ENCODE measurements around the gene NFE2L2.

The NFE2L2 gene

DNA sequence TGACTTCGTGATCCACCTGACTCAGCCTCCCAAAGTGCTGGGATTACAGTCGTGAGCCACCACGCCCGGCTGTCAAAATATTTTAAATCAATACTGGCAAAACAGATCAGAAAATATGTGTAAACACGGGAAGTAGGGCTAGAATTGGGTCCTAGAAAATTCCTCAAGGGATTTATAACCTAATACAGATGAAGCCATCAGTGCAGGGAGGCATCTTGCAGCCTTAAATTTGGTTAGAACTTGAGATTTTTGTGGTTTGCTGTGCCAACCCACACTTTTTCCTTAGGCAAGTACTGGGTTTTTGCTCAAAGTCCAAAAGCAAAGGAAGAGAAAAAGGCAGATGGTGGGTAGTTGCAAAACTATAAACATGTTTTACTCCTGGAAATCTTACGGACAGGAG is 33.7 kb upstream of the NFE2L2 start:
- Histone ChIP-seq H3K27ac (peak overlapping the region; percentile 72), H3K9ac (ENCODE audit: insufficient read length) (peak overlapping the region; percentile 2), H3K9me3 (ENCODE audit: low read depth, low read length) (no peaks in the 10 kb centered on the region), H3K4me3 (peak overlapping the region; percentile 55), H3K36me3 (ENCODE audit: insufficient read depth, low read length) (no peaks in the 10 kb centered on the region)
- TF ChIP-seq EZH2 (IDR thresholded peaks at IDR 0.05) (no peak), FOXP2 (optimal IDR thresholded peaks at IDR 0.05; ENCODE audit: control extremely low read depth, extremely low read length, insufficient read depth) (peak; percentile 11), POLR2AphosphoS5 (IDR thresholded peaks at IDR 0.05; ENCODE audit: borderline replicate concordance, low read depth, low read length) (no peak; the same call in 1 of the 2 replicates)
- DNase-seq (ENCODE audit: low read depth, low spot score), result peak; percentile 69

DNA sequence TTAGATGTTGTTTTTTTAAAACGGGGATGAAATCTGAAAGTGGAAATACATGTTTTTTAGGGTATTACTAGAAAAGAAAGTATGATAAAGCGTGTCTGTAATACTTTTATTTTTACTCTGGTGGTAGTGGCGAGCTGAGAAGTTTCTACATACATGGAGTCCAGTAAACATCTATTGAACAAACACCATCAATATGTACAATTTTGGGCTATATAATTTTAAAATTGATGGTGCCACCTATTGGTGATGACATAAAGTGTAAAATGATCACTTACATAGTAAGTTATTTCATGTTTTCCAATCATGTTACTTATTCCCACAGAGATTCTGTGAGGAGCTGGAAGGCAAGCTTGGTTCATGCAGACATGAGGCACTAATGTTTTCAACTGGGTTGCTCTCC is 31.5 kb upstream of the NFE2L2 start:
- no peak overlapping the region for H3K9ac ChIP-seq (ENCODE audit: insufficient read length)
- peak overlapping the region; percentile 75 for H3K4me3 ChIP-seq
- H3K9me3 ChIP-seq (ENCODE audit: low read depth, low read length), result no peaks in the 10 kb centered on the region
- H3K36me3 ChIP-seq (ENCODE audit: insufficient read depth, low read length), result no peaks in the 10 kb centered on the region
- peak overlapping the region; percentile 93 for H3K27ac ChIP-seq
- no peak for DNase-seq (ENCODE audit: low read depth, low spot score)
- TF ChIP-seq EZH2 (IDR thresholded peaks at IDR 0.05) (no peak), FOXP2 (optimal IDR thresholded peaks at IDR 0.05; ENCODE audit: control extremely low read depth, extremely low read length, insufficient read depth) (no peak), POLR2AphosphoS5 (IDR thresholded peaks at IDR 0.05; ENCODE audit: borderline replicate concordance, low read depth, low read length) (no peak)

DNA sequence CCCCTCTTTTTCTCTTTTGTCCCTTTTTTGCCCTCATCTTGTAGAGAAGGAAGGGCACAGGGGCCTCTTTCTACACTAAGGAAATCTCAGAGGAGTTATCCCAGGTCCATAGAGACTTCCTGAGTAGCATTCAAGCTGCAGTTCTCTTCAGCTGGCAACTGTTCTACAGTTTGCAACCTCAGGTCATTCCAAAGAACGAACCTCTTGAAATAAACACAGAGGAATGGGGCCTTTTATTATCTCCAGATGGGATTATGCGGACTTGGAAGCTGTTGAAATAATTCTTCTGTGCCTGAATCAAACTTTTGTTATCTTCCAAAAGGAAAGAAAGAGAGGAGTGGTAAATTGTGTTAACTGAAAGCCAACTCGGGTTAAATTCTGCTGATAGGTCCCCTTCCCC is 31.0 kb upstream of the NFE2L2 start:
- peak overlapping the region; percentile 43 for H3K9ac ChIP-seq (ENCODE audit: insufficient read length)

DNA sequence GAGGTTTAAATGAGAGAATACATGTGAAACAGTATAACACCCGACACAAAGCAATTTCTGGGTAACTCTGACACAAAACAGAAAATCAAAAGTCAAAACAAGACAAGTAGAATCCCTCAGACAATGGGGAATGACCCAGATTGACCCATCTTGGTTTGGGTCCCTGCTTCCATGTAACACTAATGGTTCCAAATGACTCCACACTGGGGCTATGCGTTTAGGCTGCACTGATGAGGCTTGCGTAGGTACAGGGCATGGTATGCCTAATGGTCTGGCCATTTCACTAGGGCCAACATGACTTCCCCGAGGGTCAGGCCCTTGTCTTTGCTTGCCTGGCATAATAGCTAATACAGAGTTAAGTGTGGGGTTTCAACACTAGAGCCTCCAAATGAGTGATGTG is 27.2 kb upstream of the NFE2L2 start:
- H3K9ac ChIP-seq (ENCODE audit: insufficient read length), result no peak overlapping the region
- H3K9me3 ChIP-seq (ENCODE audit: low read depth, low read length), result no peaks in the 10 kb centered on the region
- DNase-seq (ENCODE audit: low read depth, low spot score), result no peak
- no peak overlapping the region for H3K27ac ChIP-seq
- H3K36me3 ChIP-seq (ENCODE audit: insufficient read depth, low read length), result no peaks in the 10 kb centered on the region
- H3K4me3 ChIP-seq, result no peak overlapping the region
- TF ChIP-seq FOXP2 (optimal IDR thresholded peaks at IDR 0.05; ENCODE audit: control extremely low read depth, extremely low read length, insufficient read depth) (no peak), EZH2 (IDR thresholded peaks at IDR 0.05) (no peak), POLR2AphosphoS5 (IDR thresholded peaks at IDR 0.05; ENCODE audit: borderline replicate concordance, low read depth, low read length) (no peak)

More for the DNA sequence above, 31.0 kb upstream of the NFE2L2 start:
- H3K4me3 ChIP-seq, result peak overlapping the region; percentile 75
- peak overlapping the region; percentile 93 for H3K27ac ChIP-seq
- no peaks in the 10 kb centered on the region for H3K9me3 ChIP-seq (ENCODE audit: low read depth, low read length)
- DNase-seq (ENCODE audit: low read depth, low spot score), result no peak
- TF ChIP-seq POLR2AphosphoS5 (IDR thresholded peaks at IDR 0.05; ENCODE audit: borderline replicate concordance, low read depth, low read length), result no peak; the same call in 1 of the 2 replicates
- H3K36me3 ChIP-seq (ENCODE audit: insufficient read depth, low read length), result no peaks in the 10 kb centered on the region

DNA sequence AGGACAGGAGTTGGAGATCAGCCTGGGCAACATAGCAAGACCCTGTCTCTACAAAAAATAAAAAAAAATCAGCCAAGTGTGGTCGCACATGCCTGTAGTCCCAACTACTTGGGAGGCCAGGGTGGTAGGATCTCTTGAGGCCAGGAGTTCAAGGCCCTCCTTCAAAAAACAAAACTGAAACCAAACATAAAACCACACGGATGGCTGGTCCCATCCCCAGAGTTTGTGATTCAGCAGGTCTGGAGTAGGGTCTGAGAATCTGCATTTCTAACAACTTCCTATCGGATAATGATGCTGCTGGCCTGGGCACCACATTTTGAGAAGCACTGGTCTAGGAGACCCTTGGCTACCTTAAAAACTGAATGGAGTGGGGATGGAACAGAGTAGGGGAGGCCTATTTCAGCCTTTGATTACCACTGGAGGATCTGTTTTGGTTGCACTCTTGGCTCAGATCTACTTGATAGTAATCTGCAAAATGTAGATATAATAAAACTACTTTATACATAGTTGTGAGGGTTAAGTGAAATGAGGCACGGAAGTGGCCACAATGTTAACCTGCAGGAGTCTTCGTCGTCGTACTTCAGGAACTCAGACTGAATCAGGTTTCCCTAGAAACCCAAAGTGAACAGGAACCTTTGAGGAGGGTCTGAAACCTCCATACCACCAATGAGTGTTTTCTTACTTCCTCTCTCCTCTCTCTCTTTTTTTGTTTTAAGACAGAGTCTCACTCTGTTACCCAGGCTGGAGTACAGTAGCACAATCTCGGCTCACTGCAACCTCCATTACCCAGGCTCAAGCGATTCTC is 25.5 kb upstream of the NFE2L2 start:
- Histone ChIP-seq H3K4me3 (no peak overlapping the region), H3K27ac (no peak overlapping the region), H3K9ac (ENCODE audit: insufficient read length) (no peak overlapping the region), H3K36me3 (ENCODE audit: insufficient read depth, low read length) (no peaks in the 10 kb centered on the region), H3K9me3 (ENCODE audit: low read depth, low read length) (no peaks in the 10 kb centered on the region)
- DNase-seq (ENCODE audit: low read depth, low spot score), result no peak
- TF ChIP-seq EZH2 (IDR thresholded peaks at IDR 0.05) (no peak), POLR2AphosphoS5 (IDR thresholded peaks at IDR 0.05; ENCODE audit: borderline replicate concordance, low read depth, low read length) (no peak), FOXP2 (optimal IDR thresholded peaks at IDR 0.05; ENCODE audit: control extremely low read depth, extremely low read length, insufficient read depth) (no peak)

DNA sequence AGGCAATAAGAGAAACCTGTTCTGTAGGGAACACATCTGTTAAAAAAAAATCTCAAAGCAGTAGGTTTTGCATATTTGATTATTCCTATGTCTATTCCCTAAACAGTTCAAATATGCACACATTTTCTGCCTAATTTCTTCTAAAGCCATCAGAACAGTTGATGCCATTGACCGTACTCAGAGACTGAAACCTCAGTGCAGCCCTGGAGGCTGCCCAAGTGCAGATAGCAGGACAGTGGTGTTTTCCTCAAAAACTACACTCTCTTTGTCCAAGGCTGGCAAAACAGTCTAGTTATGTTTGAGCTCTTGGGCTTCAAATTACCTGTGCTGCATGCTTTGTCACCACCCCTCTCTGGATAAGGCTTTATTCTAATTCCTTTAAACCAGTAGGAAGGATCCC is 23.3 kb upstream of the NFE2L2 start:
- H3K36me3 ChIP-seq (ENCODE audit: insufficient read depth, low read length), result no peaks in the 10 kb centered on the region
- H3K9ac ChIP-seq (ENCODE audit: insufficient read length), result no peak overlapping the region
- no peaks in the 10 kb centered on the region for H3K9me3 ChIP-seq (ENCODE audit: low read depth, low read length)
- H3K4me3 ChIP-seq, result no peak overlapping the region
- DNase-seq (ENCODE audit: low read depth, low spot score), result no peak
- no peak overlapping the region for H3K27ac ChIP-seq
- TF ChIP-seq FOXP2 (optimal IDR thresholded peaks at IDR 0.05; ENCODE audit: control extremely low read depth, extremely low read length, insufficient read depth) (no peak), POLR2AphosphoS5 (IDR thresholded peaks at IDR 0.05; ENCODE audit: borderline replicate concordance, low read depth, low read length) (no peak), EZH2 (IDR thresholded peaks at IDR 0.05) (no peak)

DNA sequence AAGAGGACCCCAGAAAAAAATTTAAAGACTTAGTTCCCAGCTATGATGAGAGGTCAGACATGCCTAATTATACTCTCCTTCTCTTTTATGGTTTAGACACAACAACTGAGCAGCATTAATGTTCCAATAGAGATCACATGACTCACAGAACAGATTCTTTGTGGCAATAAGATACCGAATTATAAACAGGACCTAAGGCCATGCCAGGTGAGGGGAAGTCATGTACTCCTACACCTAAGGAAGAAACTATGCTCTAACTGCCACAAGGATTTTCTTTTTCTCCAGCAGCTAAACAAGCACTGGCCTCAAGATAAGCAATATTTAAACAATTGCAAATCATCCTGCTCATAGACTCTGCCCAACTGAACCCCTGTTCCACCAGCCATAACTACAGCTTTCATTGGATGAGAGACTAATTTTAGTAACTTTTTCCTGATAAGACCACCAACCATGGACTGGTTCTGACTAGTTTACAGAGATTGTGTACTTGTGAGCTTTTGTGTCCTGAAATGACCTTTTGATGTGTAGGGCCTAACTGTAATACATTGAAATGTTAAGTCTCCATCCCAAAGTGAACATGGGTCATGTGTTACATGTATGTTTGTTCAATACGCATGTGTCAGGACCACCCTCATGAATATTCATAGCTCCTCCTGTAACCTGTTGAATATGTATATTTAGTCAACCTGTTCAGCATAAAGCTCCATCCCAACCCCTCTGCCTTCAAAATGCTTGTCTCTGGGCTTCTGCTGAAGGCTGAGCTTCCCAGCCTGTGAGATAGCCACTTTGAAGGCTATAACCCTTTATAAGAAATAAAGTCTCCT is 21.6 kb upstream of the NFE2L2 start:
- Histone ChIP-seq H3K9me3 (ENCODE audit: low read depth, low read length) (no peaks in the 10 kb centered on the region), H3K36me3 (ENCODE audit: insufficient read depth, low read length) (no peaks in the 10 kb centered on the region), H3K9ac (ENCODE audit: insufficient read length) (no peak overlapping the region), H3K4me3 (no peak overlapping the region), H3K27ac (no peak overlapping the region)
- TF ChIP-seq FOXP2 (optimal IDR thresholded peaks at IDR 0.05; ENCODE audit: control extremely low read depth, extremely low read length, insufficient read depth) (no peak), POLR2AphosphoS5 (IDR thresholded peaks at IDR 0.05; ENCODE audit: borderline replicate concordance, low read depth, low read length) (no peak)
- DNase-seq (ENCODE audit: low read depth, low spot score), result no peak

DNA sequence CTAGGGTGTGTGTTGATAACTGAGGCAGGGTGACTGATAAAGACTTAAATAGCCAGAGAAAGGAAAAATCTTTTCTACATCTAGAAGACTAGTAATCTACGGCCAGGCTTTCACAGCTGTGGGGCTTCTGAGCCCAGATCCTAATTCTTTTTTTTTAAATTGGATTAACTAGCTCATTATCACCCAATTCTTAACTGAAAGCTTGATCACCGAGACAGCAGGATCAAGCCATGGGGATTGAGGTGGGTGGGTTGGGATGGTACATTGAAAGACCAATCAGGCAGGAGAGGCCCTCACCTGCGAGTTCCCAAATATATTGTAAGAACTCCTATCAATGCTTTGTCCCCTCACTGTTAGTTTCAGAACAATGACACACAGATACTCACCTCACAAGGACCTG is 20.0 kb upstream of the NFE2L2 start:
- H3K36me3 ChIP-seq (ENCODE audit: insufficient read depth, low read length), result no peaks in the 10 kb centered on the region
- no peak overlapping the region for H3K9ac ChIP-seq (ENCODE audit: insufficient read length)
- H3K4me3 ChIP-seq, result no peak overlapping the region
- no peak for DNase-seq (ENCODE audit: low read depth, low spot score)
- no peak overlapping the region for H3K27ac ChIP-seq
- no peaks in the 10 kb centered on the region for H3K9me3 ChIP-seq (ENCODE audit: low read depth, low read length)
- TF ChIP-seq POLR2AphosphoS5 (IDR thresholded peaks at IDR 0.05; ENCODE audit: borderline replicate concordance, low read depth, low read length) (no peak), FOXP2 (optimal IDR thresholded peaks at IDR 0.05; ENCODE audit: control extremely low read depth, extremely low read length, insufficient read depth) (no peak), EZH2 (IDR thresholded peaks at IDR 0.05) (no peak)

Data from SK-N-MC (cell line).